Stimulated activated CD8-positive, alpha-beta memory T cell treated with anti-CD3 and anti-CD28 coated beads, Interleukin-12 subunit alpha, Interleukin-12 subunit beta, amount 100 ng/mL, for 1 hour (primary cell): ENCODE measurements around the gene CRELD1.
"Not testable (repeated sequence)": the region's sequence is repeated elsewhere in the genome, so short reads cannot be mapped to it uniquely, and the experiment has no call there.

Experiments
- DNase-seq: peaks from one replicate; pipeline ENCODE4 v3.0.0-alpha.2; 2020; ENCODE audit warnings: low read depth

CRELD1 gene

GRCh38 chr3:9933561-9934234, at the start of gene CRELD1:
Gene CRELD1, plus strand, starts transcription at chr3:9933834. Its CDS starts 605 bp downstream, at chr3:9934439.
- DNase-seq: peak; percentile 95

- DNase-seq: no peak
Observed at GRCh38 chr3:9884555-9885165, 49.0 kb upstream of the CRELD1 start.

GRCh38 chr3:9886328-9886727, 47.3 kb upstream of the CRELD1 start:
- no peak for DNase-seq

- DNase-seq: no peak
Observed at GRCh38 chr3:9887480-9887879, 46.2 kb upstream of the CRELD1 start.

GRCh38 chr3:9888540-9888939, 45.1 kb upstream of the CRELD1 start:
- no peak for DNase-seq

GRCh38 chr3:9889405-9889804, 44.2 kb upstream of the CRELD1 start:
- DNase-seq: no peak

- peak; percentile 85 for DNase-seq
Observed at GRCh38 chr3:9890249-9891071, 43.2 kb upstream of the CRELD1 start, which contains the start of gene JAGN1. Gene JAGN1, plus strand, starts transcription at chr3:9890610. Its CDS starts 113 bp downstream, at chr3:9890723.

- DNase-seq: no peak
Observed at GRCh38 chr3:9891072-9891622, 42.5 kb upstream of the CRELD1 start.

GRCh38 chr3:9893739-9894138, 39.9 kb upstream of the CRELD1 start:
- no peak for DNase-seq

GRCh38 chr3:9895715-9896114, 37.9 kb upstream of the CRELD1 start:
- not testable (repeated sequence) for DNase-seq

GRCh38 chr3:9896755-9897407, 36.8 kb upstream of the CRELD1 start:
- not testable (repeated sequence) for DNase-seq

- no peak for DNase-seq
Observed at GRCh38 chr3:9897408-9898372, 35.9 kb upstream of the CRELD1 start.

- DNase-seq: no peak
Observed at GRCh38 chr3:9898467-9899241, 35.0 kb upstream of the CRELD1 start.

- DNase-seq: no peak
Observed at GRCh38 chr3:9899289-9899791, 34.3 kb upstream of the CRELD1 start.

GRCh38 chr3:9900965-9901415, 32.6 kb upstream of the CRELD1 start:
- DNase-seq: not testable (repeated sequence)

GRCh38 chr3:9901967-9902366, 31.7 kb upstream of the CRELD1 start:
- DNase-seq: no peak

GRCh38 chr3:9902372-9903237, 31.0 kb upstream of the CRELD1 start, which contains the start of gene IL17RE:
Gene IL17RE, plus strand, starts transcription at chr3:9902848. Its CDS starts 85 bp downstream, at chr3:9902933.
- DNase-seq: no peak

GRCh38 chr3:9903238-9903624, 30.4 kb upstream of the CRELD1 start:
- DNase-seq: no peak

GRCh38 chr3:9903904-9904303, 29.7 kb upstream of the CRELD1 start:
- no peak for DNase-seq
